ENCODE measurements around the gene USB1.

Gene USB1

DNA sequence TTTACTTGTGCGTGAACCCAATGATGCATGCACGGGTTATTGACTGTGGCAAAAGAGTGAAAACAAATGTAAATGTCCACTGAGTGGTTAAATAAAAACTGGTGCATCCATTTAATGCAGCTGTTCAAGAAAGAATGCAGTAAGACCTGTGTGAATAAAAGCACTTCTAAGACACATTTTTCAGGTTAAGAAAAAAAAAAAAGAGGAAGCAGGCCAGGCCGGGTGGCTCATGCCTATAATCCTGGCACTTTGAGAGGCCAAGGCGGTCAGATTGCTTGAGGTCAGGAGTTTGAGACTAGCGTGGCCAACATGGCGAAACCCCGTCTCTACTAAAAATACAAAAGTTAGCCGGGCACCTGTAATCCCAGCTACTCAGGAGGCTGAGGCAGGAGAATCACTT, 42.1 kb upstream of the USB1 start:
- no peak overlapping the region for H2AFZ ChIP-seq (ENCODE audit: low read depth)
- TF ChIP-seq, protein P1, sequence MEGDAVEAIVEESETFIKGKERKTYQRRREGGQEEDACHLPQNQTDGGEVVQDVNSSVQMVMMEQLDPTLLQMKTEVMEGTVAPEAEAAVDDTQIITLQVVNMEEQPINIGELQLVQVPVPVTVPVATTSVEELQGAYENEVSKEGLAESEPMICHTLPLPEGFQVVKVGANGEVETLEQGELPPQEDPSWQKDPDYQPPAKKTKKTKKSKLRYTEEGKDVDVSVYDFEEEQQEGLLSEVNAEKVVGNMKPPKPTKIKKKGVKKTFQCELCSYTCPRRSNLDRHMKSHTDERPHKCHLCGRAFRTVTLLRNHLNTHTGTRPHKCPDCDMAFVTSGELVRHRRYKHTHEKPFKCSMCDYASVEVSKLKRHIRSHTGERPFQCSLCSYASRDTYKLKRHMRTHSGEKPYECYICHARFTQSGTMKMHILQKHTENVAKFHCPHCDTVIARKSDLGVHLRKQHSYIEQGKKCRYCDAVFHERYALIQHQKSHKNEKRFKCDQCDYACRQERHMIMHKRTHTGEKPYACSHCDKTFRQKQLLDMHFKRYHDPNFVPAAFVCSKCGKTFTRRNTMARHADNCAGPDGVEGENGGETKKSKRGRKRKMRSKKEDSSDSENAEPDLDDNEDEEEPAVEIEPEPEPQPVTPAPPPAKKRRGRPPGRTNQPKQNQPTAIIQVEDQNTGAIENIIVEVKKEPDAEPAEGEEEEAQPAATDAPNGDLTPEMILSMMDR (conservative IDR thresholded peaks at IDR 0.05; ENCODE audit: low read depth, low read length): no peak
- H3K9ac ChIP-seq: no peak overlapping the region
- H3K4me2 ChIP-seq: no peak overlapping the region
- no peaks in the 10 kb centered on the region for H3K79me2 ChIP-seq (ENCODE audit: insufficient read depth, low read depth)
- peaks cover 26% of the 10 kb centered on the region for H3K4me1 ChIP-seq (ENCODE audit: low read depth, poor library complexity, severe bottlenecking)
- no peak overlapping the region for H3K27ac ChIP-seq
- H3K27me3 ChIP-seq (ENCODE audit: insufficient read depth, low read depth): no peaks in the 10 kb centered on the region
- no peak overlapping the region for H3K4me3 ChIP-seq (IDR thresholded peaks at IDR 0.05; ENCODE audit: insufficient read depth, low read depth, low read length)
- H4K20me1 ChIP-seq (ENCODE audit: insufficient read depth): no peaks in the 10 kb centered on the region
- no peaks in the 10 kb centered on the region for H3K36me3 ChIP-seq (ENCODE audit: insufficient read depth)

DNA sequence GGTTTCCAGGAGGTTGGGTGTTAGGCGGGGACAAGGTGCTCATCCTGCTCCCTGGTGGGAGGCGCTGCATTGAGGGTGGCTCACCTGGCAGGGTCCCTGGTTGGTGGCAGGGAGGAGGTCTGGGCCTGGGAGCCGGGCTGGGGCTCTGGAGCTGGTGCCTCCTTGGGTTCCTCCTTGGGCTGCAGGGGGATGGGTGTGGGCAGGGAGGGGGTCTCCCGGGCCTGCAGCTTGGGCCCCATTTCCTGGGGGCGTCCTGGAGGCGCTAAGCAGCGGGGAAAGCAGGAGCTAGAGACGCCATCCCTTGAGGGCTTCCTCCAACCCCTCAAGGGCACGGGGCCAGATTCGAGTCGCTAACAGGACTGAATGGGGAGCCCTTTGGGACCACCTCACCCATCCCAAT, 41.4 kb upstream of the USB1 start:
- Histone ChIP-seq H3K36me3 (ENCODE audit: insufficient read depth) (no peaks in the 10 kb centered on the region), H2AFZ (ENCODE audit: low read depth) (no peak overlapping the region), H3K79me2 (ENCODE audit: insufficient read depth, low read depth) (no peaks in the 10 kb centered on the region), H3K9ac (no peak overlapping the region), H3K4me2 (no peak overlapping the region), H3K4me1 (ENCODE audit: low read depth, poor library complexity, severe bottlenecking) (peaks cover 26% of the 10 kb centered on the region), H3K27ac (no peak overlapping the region), H3K4me3 (IDR thresholded peaks at IDR 0.05; ENCODE audit: insufficient read depth, low read depth, low read length) (no peak overlapping the region), H3K27me3 (ENCODE audit: insufficient read depth, low read depth) (no peaks in the 10 kb centered on the region), H4K20me1 (ENCODE audit: insufficient read depth) (no peaks in the 10 kb centered on the region)
- TF ChIP-seq, protein P1 (conservative IDR thresholded peaks at IDR 0.05; ENCODE audit: low read depth, low read length): no peak

DNA sequence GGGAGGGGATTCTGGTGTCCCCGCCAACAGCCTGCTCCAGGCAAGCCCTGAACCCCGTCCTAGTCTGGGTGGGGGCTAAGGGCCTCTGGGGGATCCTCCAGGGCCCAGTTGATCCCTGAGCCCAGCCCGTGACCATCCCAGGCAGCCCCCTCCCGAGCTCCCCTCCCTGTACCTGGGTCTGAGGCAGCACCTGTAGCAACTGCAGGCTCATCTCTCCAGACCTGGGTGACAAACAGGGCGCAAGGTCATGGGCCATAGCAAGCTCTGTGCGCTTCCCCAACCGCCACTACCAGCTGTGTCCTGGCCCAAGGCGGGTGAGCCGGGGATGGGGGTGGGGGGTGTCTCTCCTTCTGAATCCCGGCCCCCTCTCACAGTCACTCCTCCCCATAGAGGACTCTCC, 40.9 kb upstream of the USB1 start:
- H2AFZ ChIP-seq (ENCODE audit: low read depth): no peak overlapping the region
- H3K79me2 ChIP-seq (ENCODE audit: insufficient read depth, low read depth): no peaks in the 10 kb centered on the region
- no peaks in the 10 kb centered on the region for H3K36me3 ChIP-seq (ENCODE audit: insufficient read depth)
- H3K4me1 ChIP-seq (ENCODE audit: low read depth, poor library complexity, severe bottlenecking): peaks cover 26% of the 10 kb centered on the region
- no peak overlapping the region for H3K4me3 ChIP-seq (IDR thresholded peaks at IDR 0.05; ENCODE audit: insufficient read depth, low read depth, low read length)
- H3K9ac ChIP-seq: no peak overlapping the region
- H3K27me3 ChIP-seq (ENCODE audit: insufficient read depth, low read depth): no peaks in the 10 kb centered on the region
- TF ChIP-seq, protein P1 (conservative IDR thresholded peaks at IDR 0.05; ENCODE audit: low read depth, low read length): no peak
- no peak overlapping the region for H3K4me2 ChIP-seq
- H4K20me1 ChIP-seq (ENCODE audit: insufficient read depth): no peaks in the 10 kb centered on the region
- no peak overlapping the region for H3K27ac ChIP-seq

DNA sequence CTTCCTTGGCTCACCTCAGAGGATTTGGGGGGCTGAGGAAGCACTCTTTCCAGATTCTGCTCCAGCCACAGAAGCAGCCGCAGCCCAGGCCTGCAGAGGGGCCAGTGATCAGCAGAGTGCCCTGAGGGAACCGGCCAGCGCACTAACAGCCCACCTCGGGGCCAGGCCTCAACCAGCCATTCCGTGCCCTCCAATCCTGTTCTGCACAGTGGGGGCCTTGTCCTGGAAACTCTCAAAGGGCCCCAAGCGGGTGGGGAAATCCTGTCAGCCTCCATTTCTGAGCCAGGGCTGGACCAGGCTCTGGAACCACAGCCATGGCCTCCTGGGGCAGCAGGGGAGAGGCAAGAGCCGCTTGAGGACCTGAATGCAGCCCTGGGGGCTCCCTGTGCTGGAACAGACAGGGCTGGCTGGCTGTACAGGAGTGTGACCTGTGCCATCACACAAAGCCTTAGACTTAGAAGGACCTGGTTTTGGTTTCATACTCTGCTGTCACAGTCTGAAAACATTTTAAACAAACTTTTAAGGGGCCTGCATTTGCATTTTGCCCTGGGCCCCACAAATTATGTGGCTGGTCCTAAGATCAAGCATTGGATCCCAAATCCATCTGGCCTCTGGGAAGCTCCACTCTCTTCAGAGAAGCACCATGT, 40.3 kb upstream of the USB1 start:
- H3K36me3 ChIP-seq (ENCODE audit: insufficient read depth): no peaks in the 10 kb centered on the region
- no peaks in the 10 kb centered on the region for H3K79me2 ChIP-seq (ENCODE audit: insufficient read depth, low read depth)
- H3K9ac ChIP-seq: no peak overlapping the region
- no peak overlapping the region for H3K27ac ChIP-seq
- H3K27me3 ChIP-seq (ENCODE audit: insufficient read depth, low read depth): no peaks in the 10 kb centered on the region
- H2AFZ ChIP-seq (ENCODE audit: low read depth): no peak overlapping the region
- H3K4me2 ChIP-seq: no peak overlapping the region
- peaks cover 26% of the 10 kb centered on the region for H3K4me1 ChIP-seq (ENCODE audit: low read depth, poor library complexity, severe bottlenecking)
- H4K20me1 ChIP-seq (ENCODE audit: insufficient read depth): no peaks in the 10 kb centered on the region
- H3K4me3 ChIP-seq (IDR thresholded peaks at IDR 0.05; ENCODE audit: insufficient read depth, low read depth, low read length): no peak overlapping the region
- TF ChIP-seq, protein P1 (conservative IDR thresholded peaks at IDR 0.05; ENCODE audit: low read depth, low read length): no peak

Measured in KMS-11 (cell line).